Colonic mucosa (tissue), 4 donors: ENCODE data around the gene PCDHGB7. TPM values are rescaled to one million over a fixed set of nuclear protein-coding genes. Genes with fewer than 3 reads are reported as not detected.
"Not testable (repeated sequence)": the region's sequence is repeated elsewhere in the genome, so short reads cannot be mapped to it uniquely, and the experiment has no call there.

Experiments used
- DNase-seq: peaks from one replicate; pipeline ENCODE4 v3.0.0-alpha.2; 2020
- H3K27ac ChIP-seq: fragments of 200-600 bp; one replicate; pipeline ENCODE4 v1.8.0; 2021
- H3K27me3 ChIP-seq: fragments of 200-600 bp; one replicate; pipeline ENCODE4 v1.8.0; 2021
- H3K36me3 ChIP-seq: fragments of 200-600 bp; one replicate; pipeline ENCODE4 v1.8.0; 2021
- H3K4me1 ChIP-seq: fragments of 200-600 bp; one replicate; pipeline ENCODE4 v1.8.0; 2021; ENCODE audit warnings: mild to moderate bottlenecking
- H3K4me3 ChIP-seq: fragments of 200-600 bp; one replicate; pipeline ENCODE4 v1.8.0; 2021
- H3K9ac ChIP-seq, 2 donors: one replicate each; pipeline ENCODE4 v1.7.0; 2013; ENCODE audit warnings: control low read depth in 2 of 2, low read depth in 2 of 2, low read length in 2 of 2
- H3K9me3 ChIP-seq: fragments of 200-600 bp; one replicate; pipeline ENCODE4 v1.8.0; 2021
- intact Hi-C: fragments of 100-400 bp; cut with DNase I; formaldehyde crosslinking; loops from one replicate; pipeline ENCODE4 v1.14.1; 2022
- total RNA-seq, 2 donors: library from RNA; stranded (reverse); fragmentation: NEBNext Ultra II Directional in 1 of 2; extraction: Animal tissue kit (Norgen Biotek cat#: 25700) in 1 of 2; gene quantifications; one replicate each; pipeline ENCODE4 v1.2.1, GENCODE V29; 2021
- TF ChIP-seq, protein P1 (sequence below): fragments of 200-600 bp; IDR thresholded peaks from one replicate; pipeline ENCODE4 v1.8.0; 2022; ENCODE audit warnings: antibody characterized with exemption, mild to moderate bottlenecking
- donor health status: healthy.
- donor health status: DM: no; HTN: no; CAD: no.
- donor health status: DM: no; HTN: no; CAD: no.

The PCDHGB7 gene
- total RNA-seq, 2 donors from 2014 or later = 2.5 to 3.3 TPM

DNA sequence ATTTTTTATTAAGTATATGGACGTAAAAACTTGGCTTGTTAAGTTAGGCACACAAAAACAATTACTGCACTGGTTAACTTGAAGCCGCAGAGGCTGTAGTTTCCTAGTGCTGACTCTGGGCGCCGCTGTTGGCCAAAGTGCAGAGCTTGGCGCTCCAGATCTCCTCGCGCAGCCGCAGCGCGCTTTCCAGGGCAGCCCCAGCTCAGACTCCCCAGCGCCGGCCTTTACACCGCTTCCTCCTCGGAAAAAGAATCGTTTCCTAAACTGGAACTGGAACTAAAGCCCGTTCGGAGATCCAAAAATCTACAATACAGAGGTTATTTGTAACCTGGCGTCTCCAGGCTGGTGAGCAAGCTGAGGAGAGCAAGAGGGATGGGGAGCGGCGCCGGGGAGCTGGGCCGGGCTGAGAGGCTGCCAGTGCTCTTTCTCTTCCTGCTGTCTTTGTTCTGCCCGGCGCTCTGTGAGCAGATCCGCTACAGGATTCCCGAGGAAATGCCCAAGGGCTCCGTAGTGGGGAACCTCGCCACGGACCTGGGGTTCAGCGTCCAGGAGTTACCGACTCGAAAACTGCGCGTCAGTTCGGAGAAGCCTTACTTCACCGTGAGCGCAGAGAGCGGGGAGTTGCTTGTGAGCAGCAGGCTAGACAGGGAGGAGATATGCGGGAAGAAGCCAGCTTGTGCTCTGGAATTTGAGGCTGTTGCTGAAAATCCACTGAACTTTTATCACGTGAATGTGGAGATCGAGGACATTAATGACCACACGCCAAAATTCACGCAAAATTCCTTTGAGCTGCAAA is 19.5 kb upstream of the PCDHGB7 start, which contains the start of gene PCDHGB5:
Gene PCDHGB5, plus strand, starts transcription at position 192 of the 796 bp plus-strand sequence. Its CDS starts 181 bp downstream, at position 373.
- H3K27me3 ChIP-seq, H3K9ac ChIP-seq, intact Hi-C loops, H3K36me3 ChIP-seq, H3K9me3 ChIP-seq, H3K4me1 ChIP-seq, H3K27ac ChIP-seq, H3K4me3 ChIP-seq: not testable (repeated sequence)
- TF ChIP-seq, protein P1, sequence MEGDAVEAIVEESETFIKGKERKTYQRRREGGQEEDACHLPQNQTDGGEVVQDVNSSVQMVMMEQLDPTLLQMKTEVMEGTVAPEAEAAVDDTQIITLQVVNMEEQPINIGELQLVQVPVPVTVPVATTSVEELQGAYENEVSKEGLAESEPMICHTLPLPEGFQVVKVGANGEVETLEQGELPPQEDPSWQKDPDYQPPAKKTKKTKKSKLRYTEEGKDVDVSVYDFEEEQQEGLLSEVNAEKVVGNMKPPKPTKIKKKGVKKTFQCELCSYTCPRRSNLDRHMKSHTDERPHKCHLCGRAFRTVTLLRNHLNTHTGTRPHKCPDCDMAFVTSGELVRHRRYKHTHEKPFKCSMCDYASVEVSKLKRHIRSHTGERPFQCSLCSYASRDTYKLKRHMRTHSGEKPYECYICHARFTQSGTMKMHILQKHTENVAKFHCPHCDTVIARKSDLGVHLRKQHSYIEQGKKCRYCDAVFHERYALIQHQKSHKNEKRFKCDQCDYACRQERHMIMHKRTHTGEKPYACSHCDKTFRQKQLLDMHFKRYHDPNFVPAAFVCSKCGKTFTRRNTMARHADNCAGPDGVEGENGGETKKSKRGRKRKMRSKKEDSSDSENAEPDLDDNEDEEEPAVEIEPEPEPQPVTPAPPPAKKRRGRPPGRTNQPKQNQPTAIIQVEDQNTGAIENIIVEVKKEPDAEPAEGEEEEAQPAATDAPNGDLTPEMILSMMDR = peak; percentile 52
- peak; percentile 40 for DNase-seq

DNA sequence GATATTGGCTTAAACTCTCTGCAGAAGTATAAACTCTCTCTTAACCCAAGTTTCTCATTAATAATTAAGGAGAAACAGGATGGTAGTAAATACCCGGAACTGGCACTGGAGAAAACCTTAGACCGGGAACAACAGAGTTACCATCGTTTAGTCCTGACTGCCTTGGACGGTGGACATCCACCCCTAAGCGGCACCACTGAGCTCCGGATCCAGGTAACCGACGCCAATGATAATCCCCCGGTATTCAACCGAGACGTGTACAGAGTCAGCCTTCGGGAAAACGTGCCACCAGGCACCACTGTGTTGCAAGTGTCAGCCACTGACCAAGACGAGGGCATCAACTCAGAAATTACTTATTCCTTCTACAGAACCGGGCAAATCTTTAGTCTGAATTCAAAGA is 18.9 kb upstream of the PCDHGB7 start:
- TF ChIP-seq, protein P1 = no peak
- Histone ChIP-seq H3K27ac (no peak overlapping the region), H3K4me3 (no peak overlapping the region), H3K9ac (no peak overlapping the region), H3K9me3 (no peaks in the 10 kb centered on the region), H3K27me3 (no peaks in the 10 kb centered on the region), H3K4me1 (no peaks in the 10 kb centered on the region), H3K36me3 (no peaks in the 10 kb centered on the region)
- intact Hi-C loops = no loop called here
- no peak for DNase-seq

DNA sequence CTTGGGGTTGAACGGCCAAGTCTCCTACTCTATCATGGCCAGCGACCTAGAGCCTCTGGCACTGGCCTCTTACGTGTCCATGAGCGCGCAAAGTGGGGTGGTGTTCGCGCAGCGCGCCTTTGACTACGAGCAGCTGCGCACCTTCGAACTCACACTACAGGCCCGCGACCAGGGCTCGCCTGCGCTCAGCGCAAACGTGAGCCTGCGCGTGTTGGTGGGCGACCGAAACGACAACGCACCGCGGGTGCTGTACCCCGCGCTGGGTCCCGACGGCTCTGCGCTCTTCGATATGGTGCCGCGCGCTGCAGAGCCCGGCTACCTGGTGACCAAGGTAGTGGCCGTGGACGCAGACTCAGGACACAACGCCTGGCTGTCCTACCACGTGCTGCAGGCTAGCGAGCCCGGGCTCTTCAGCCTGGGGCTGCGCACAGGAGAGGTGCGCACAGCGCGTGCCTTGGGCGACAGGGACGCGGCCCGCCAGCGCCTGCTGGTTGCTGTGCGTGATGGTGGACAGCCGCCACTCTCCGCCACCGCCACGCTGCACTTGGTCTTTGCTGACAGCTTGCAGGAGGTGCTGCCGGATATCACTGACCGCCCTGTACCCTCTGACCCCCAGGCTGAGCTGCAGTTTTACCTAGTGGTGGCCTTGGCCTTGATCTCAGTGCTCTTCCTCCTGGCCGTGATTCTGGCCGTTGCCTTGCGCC is 17.8 kb upstream of the PCDHGB7 start:
- Histone ChIP-seq H3K27me3 (no peaks in the 10 kb centered on the region), H3K9ac (no peak overlapping the region), H3K27ac (no peak overlapping the region), H3K36me3 (no peaks in the 10 kb centered on the region), H3K9me3 (no peaks in the 10 kb centered on the region), H3K4me3 (no peak overlapping the region), H3K4me1 (no peaks in the 10 kb centered on the region)
- DNase-seq = no peak
- intact Hi-C loops = no loop called here
- TF ChIP-seq, protein P1 = no peak

DNA sequence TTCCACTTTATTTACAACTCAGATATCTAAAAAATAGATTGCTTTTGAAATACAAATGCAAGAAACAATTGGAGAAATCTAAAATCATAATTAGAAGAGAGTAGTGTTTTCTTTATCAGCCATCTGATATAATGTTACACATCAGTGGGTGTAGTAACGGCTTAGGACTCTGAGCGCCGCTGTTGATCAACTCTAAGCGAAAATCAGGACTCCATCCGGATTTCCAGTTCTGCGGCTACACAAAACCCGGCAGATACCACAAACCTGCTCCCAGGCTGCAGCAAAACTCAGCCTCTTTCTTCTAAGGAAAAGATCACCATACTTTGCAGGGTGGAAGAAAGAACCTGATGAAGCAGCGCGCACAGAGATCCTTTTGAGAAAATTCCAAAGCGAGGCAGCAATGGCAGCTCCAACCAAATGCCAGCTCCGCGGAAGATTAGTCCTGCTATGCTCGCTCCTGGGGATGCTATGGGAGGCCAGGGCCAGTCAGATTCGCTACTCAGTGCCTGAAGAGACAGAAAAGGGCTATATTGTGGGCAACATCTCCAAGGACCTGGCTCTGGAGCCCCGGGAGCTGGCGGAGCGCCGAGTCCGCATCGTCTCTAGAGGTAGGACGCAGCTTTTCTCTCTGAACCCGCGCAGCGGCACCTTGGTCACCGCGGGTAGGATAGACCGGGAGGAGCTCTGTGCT is 14.8 kb upstream of the PCDHGB7 start, which contains the start of gene PCDHGA9:
Gene PCDHGA9, plus strand, starts transcription at position 226 of the 691 bp plus-strand sequence. Its CDS starts 175 bp downstream, at position 401.
- H3K4me3 ChIP-seq = no peak within 1 kb of the TSS
- H3K27ac ChIP-seq = no peak within 1 kb of the TSS
- H3K27me3 ChIP-seq = no peaks in the 10 kb centered on the region
- no peaks in the 10 kb centered on the region for H3K36me3 ChIP-seq
- H3K9ac ChIP-seq = no peak within 1 kb of the TSS
- DNase-seq = no peak
- intact Hi-C loops = no loop called here
- H3K9me3 ChIP-seq = no peaks in the 10 kb centered on the region
- H3K4me1 ChIP-seq = no peaks in the 10 kb centered on the region
- TF ChIP-seq, protein P1 = no peak

DNA sequence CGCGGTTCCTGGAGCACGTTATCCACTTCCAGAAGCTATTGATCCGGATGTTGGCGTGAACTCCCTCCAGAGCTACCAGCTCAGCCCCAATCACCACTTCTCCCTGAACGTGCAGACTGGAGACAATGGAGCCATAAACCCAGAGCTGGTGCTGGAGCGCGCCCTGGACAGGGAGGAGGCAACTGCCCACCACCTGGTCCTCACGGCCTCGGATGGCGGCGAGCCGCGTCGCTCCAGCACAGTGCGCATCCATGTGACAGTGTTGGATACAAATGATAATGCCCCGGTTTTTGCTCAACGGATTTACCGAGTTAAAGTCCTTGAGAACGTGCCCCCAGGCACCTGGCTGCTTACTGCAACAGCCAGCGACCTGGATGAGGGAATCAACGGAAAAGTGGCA is 14.1 kb upstream of the PCDHGB7 start:
- no peaks in the 10 kb centered on the region for H3K4me1 ChIP-seq
- no peaks in the 10 kb centered on the region for H3K9me3 ChIP-seq
- DNase-seq = no peak
- intact Hi-C loops = no loop called here
- H3K4me3 ChIP-seq = no peak overlapping the region
- no peaks in the 10 kb centered on the region for H3K27me3 ChIP-seq
- TF ChIP-seq, protein P1 = no peak
- H3K36me3 ChIP-seq = no peaks in the 10 kb centered on the region
- no peak overlapping the region for H3K27ac ChIP-seq
- H3K9ac ChIP-seq = no peak overlapping the region

DNA sequence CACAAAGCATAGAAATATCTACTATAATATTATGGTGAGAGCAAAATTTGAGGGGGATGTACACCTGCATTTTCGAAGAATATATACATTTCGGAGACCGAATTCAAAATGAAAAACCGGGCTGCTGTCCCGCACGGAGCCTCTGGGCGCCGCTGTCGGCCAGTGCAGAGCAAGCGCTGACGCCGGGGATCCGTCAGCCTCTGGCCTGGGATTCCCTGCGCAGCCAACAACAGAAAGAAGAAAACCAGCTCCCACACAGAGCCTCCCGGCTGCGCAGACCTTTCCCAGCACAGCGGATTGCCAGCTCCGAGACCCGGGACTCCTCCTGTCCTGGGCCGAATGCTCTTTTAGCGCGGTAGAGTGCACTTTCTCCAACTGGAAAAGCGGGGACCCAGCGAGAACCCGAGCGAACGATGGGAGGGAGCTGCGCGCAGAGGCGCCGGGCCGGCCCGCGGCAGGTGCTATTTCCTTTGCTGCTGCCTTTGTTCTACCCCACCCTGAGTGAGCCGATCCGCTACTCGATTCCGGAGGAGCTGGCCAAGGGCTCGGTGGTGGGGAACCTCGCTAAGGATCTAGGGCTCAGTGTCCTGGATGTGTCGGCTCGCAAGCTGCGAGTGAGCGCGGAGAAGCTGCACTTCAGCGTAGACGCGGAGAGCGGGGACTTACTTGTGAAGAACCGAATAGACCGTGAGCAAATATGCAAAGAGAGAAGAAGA is 9.5 kb upstream of the PCDHGB7 start, which contains the start of gene PCDHGB6:
Gene PCDHGB6, plus strand, starts transcription at position 232 of the 716 bp plus-strand sequence. Its CDS starts 182 bp downstream, at position 414.
- H3K27ac ChIP-seq, H3K9ac ChIP-seq, H3K27me3 ChIP-seq, H3K9me3 ChIP-seq, intact Hi-C loops, H3K36me3 ChIP-seq, H3K4me1 ChIP-seq, H3K4me3 ChIP-seq: not testable (repeated sequence)
- DNase-seq = peak; percentile 38
